Measurements from ENCODE around the gene SPP2. TPM values are rescaled to one million over a fixed set of nuclear protein-coding genes. Genes with fewer than 3 reads are reported as not detected.

The SPP2 gene
- polyA plus RNA-seq, 3 donors = not detected

- H3K36me3 ChIP-seq (replicated peaks in 1 of 2; ENCODE audit: control insufficient read depth in 1 of 2, insufficient read depth in 2 of 2, low read length in 2 of 2) = no peaks in the 10 kb centered on the region
- H3K79me2 ChIP-seq (ENCODE audit: insufficient read depth, low read length) = no peaks in the 10 kb centered on the region
- H3K27ac Mint-ChIP-seq = no peak overlapping the region
- DNase-seq = no peak
- no peak overlapping the region for H3K4me3 Mint-ChIP-seq
- H3K27me3 Mint-ChIP-seq (ENCODE audit: low read depth in 3 of 3) = peaks cover 3 to 6% (median 6%) of the 10 kb centered on the region in 3 donors
- intact Hi-C loops (cut with micrococcal nuclease) = no loop called here
- WGBS (ENCODE audit: insufficient coverage) = no CpG with 5 or more reads among the region's 4 CpGs
- no peaks in the 10 kb centered on the region for H3K36me3 Mint-ChIP-seq
- no peak overlapping the region for H3K4me3 ChIP-seq (replicated peaks in 1 of 3; ENCODE audit: low read depth in 2 of 3, low read length in 3 of 3)
- no peak overlapping the region for H3K27ac ChIP-seq (ENCODE audit: low read depth in 1 of 2, low read length in 2 of 2)
- H3K9ac ChIP-seq (ENCODE audit: insufficient read depth, low read length, poor library complexity, severe bottlenecking) = no peak overlapping the region
- no peak overlapping the region for H2AFZ ChIP-seq (ENCODE audit: insufficient read depth, low read depth, low read length, poor library complexity, severe bottlenecking)
- peaks cover 0 to 4% (median 1%) of the 10 kb centered on the region in 7 donors for H3K9me3 Mint-ChIP-seq
- no peaks in the 10 kb centered on the region for H3K9me3 ChIP-seq (replicated peaks in 1 of 2; ENCODE audit: control insufficient read depth in 1 of 2, insufficient read depth in 1 of 2, low read length in 2 of 2)
- TF ChIP-seq CTCF (IDR thresholded peaks at IDR 0.05) = no peak
- peaks cover 4% of the 10 kb centered on the region for H3K4me1 Mint-ChIP-seq
- no peaks in the 10 kb centered on the region for H3K4me1 ChIP-seq (ENCODE audit: control insufficient read depth in 1 of 2, insufficient read depth in 2 of 2, low read length in 2 of 2)
- H4K20me1 ChIP-seq (ENCODE audit: insufficient read depth, low read length) = no peaks in the 10 kb centered on the region
- no peak overlapping the region for H3K4me2 ChIP-seq (replicated peaks; ENCODE audit: extremely low read depth, low read length, poor library complexity, severe bottlenecking)
- H3K27me3 ChIP-seq (ENCODE audit: control insufficient read depth in 2 of 2, insufficient read depth in 2 of 2, low read length in 2 of 2) = no peaks in the 10 kb centered on the region
Measured at GRCh38 chr2:234100686-234101085, 50.2 kb downstream of the SPP2 start.

- no peak for DNase-seq
- no peak overlapping the region for H3K9ac ChIP-seq (ENCODE audit: insufficient read depth, low read length, poor library complexity, severe bottlenecking)
- H3K4me3 ChIP-seq (replicated peaks in 1 of 3; ENCODE audit: low read depth in 2 of 3, low read length in 3 of 3) = no peak overlapping the region
- H3K27ac ChIP-seq (ENCODE audit: low read depth in 1 of 2, low read length in 2 of 2) = no peak overlapping the region
- no peaks in the 10 kb centered on the region for H3K36me3 Mint-ChIP-seq
- H3K27ac Mint-ChIP-seq = no peak overlapping the region
- 100% methylated on average over 1 of the region's 3 CpGs for WGBS (ENCODE audit: insufficient coverage)
- H3K79me2 ChIP-seq (ENCODE audit: insufficient read depth, low read length) = no peaks in the 10 kb centered on the region
- H3K9me3 ChIP-seq (replicated peaks in 1 of 2; ENCODE audit: control insufficient read depth in 1 of 2, insufficient read depth in 1 of 2, low read length in 2 of 2) = no peaks in the 10 kb centered on the region
- no peaks in the 10 kb centered on the region for H3K27me3 ChIP-seq (ENCODE audit: control insufficient read depth in 2 of 2, insufficient read depth in 2 of 2, low read length in 2 of 2)
- H3K9me3 Mint-ChIP-seq = peaks cover 0 to 4% (median 3%) of the 10 kb centered on the region in 7 donors
- H3K36me3 ChIP-seq (replicated peaks in 1 of 2; ENCODE audit: control insufficient read depth in 1 of 2, insufficient read depth in 2 of 2, low read length in 2 of 2) = no peaks in the 10 kb centered on the region
- H3K4me1 Mint-ChIP-seq = peaks cover 4% of the 10 kb centered on the region
- TF ChIP-seq CTCF (IDR thresholded peaks at IDR 0.05) = no peak
- no peaks in the 10 kb centered on the region for H3K4me1 ChIP-seq (ENCODE audit: control insufficient read depth in 1 of 2, insufficient read depth in 2 of 2, low read length in 2 of 2)
- H4K20me1 ChIP-seq (ENCODE audit: insufficient read depth, low read length) = no peaks in the 10 kb centered on the region
- H3K4me3 Mint-ChIP-seq = no peak overlapping the region
- intact Hi-C loops (cut with micrococcal nuclease) = no loop called here
- H2AFZ ChIP-seq (ENCODE audit: insufficient read depth, low read depth, low read length, poor library complexity, severe bottlenecking) = no peak overlapping the region
- H3K4me2 ChIP-seq (replicated peaks; ENCODE audit: extremely low read depth, low read length, poor library complexity, severe bottlenecking) = no peak overlapping the region
- H3K27me3 Mint-ChIP-seq (ENCODE audit: low read depth in 3 of 3) = peaks cover 2 to 6% (median 6%) of the 10 kb centered on the region in 3 donors
Measured at GRCh38 chr2:234102112-234102511, 51.6 kb downstream of the SPP2 start.

Data from CD14-positive monocyte (primary cell).